GM23338 (cell line): ENCODE measurements around the gene PRKCH. TPM values are rescaled to one million over a fixed set of nuclear protein-coding genes. Genes with fewer than 3 reads are reported as not detected.

ENCODE experiments used
- ATAC-seq: fragments of 200-7000 bp; cut with Tn5 transposase; 3 replicates; pipeline ENCODE4 v1.9.1; 2020
- DNase-seq: peaks from one replicate; pipeline ENCODE4 v3.0.0-alpha.2; 2015; ENCODE audit warnings: low spot score
- H2AFZ ChIP-seq: fragments of 200-600 bp; sonication (generic); 2 replicates; pipeline ENCODE4 v1.8.0; 2016; ENCODE audit warnings: antibody characterized with exemption, mild to moderate bottlenecking, moderate library complexity
- H3F3A ChIP-seq: fragments of 200-600 bp; sonication (generic); replicated peaks from 2 replicates; pipeline ENCODE4 v1.8.0; 2017; ENCODE audit warnings: antibody characterized with exemption, mixed run types, low read depth
- H3K27ac ChIP-seq: fragments of 200-600 bp; sonication (generic); 2 replicates; pipeline ENCODE4 v1.6.1; 2016; ENCODE audit warnings: low read depth
- H3K27me3 ChIP-seq: fragments of 200-600 bp; sonication (generic); 2 replicates; pipeline ENCODE4 v1.8.0; 2016; ENCODE audit warnings: mild to moderate bottlenecking, mixed run types, moderate library complexity; ENCODE audit not compliant: insufficient read depth
- H3K36me3 ChIP-seq: fragments of 200-600 bp; sonication (generic); 2 replicates; pipeline ENCODE4 v1.8.0; 2016; ENCODE audit warnings: mild to moderate bottlenecking; ENCODE audit not compliant: insufficient read depth
- H3K4me1 ChIP-seq: fragments of 200-600 bp; sonication (generic); 2 replicates; pipeline ENCODE4 v1.8.0; 2016; ENCODE audit warnings: mild to moderate bottlenecking, moderate library complexity; ENCODE audit not compliant: insufficient read depth
- H3K4me2 ChIP-seq: fragments of 200-600 bp; sonication (generic); 2 replicates; pipeline ENCODE4 v1.7.1; 2017; ENCODE audit warnings: mixed run types
- H3K4me3 ChIP-seq: fragments of 200-600 bp; sonication (generic); 2 replicates; pipeline ENCODE4 v1.6.1; 2016; ENCODE audit warnings: mixed run types
- H3K79me2 ChIP-seq: fragments of 200-600 bp; sonication (generic); replicated peaks from 2 replicates; pipeline ENCODE4 v1.8.0; 2017; ENCODE audit warnings: mild to moderate bottlenecking; ENCODE audit not compliant: insufficient read depth
- H3K9me2 ChIP-seq: fragments of 200-600 bp; sonication (generic); 2 replicates; pipeline ENCODE4 v1.8.0; 2017; ENCODE audit not compliant: insufficient read depth
- H4K20me1 ChIP-seq: fragments of 200-600 bp; sonication (generic); replicated peaks from 2 replicates; pipeline ENCODE4 v1.8.0; 2017; ENCODE audit warnings: mild to moderate bottlenecking; ENCODE audit not compliant: insufficient read depth
- H3K27ac Mint-ChIP-seq: 2 replicates; pipeline ENCODE4 v1.8.0; 2020; ENCODE audit warnings: inconsistent platforms, mild to moderate bottlenecking, moderate library complexity, mixed read lengths
- H3K27me3 Mint-ChIP-seq: 3 replicates; pipeline ENCODE4 v1.8.0; 2022; ENCODE audit warnings: low read depth, mild to moderate bottlenecking, moderate library complexity, mixed read lengths, inconsistent platforms; ENCODE audit not compliant: insufficient read depth, poor library complexity
- H3K36me3 Mint-ChIP-seq: 3 replicates; pipeline ENCODE4 v1.8.0; 2021; ENCODE audit warnings: low read depth, mild to moderate bottlenecking, inconsistent platforms, moderate library complexity, mixed read lengths
- H3K4me1 Mint-ChIP-seq: 3 replicates; pipeline ENCODE4 v1.8.0; 2020; ENCODE audit warnings: mild to moderate bottlenecking, inconsistent platforms, mixed read lengths
- H3K4me3 Mint-ChIP-seq: 3 replicates; pipeline ENCODE4 v1.8.0; 2021; ENCODE audit warnings: moderate library complexity, mild to moderate bottlenecking, inconsistent platforms, mixed read lengths
- H3K9me3 Mint-ChIP-seq: 3 replicates; pipeline ENCODE4 v1.8.0; 2020; ENCODE audit warnings: moderate library complexity, mild to moderate bottlenecking, inconsistent platforms, mixed read lengths
- CREB1 ChIP-seq: fragments of 250-450 bp; sonication (Bioruptor Pico); IDR thresholded peaks from 2 replicates; pipeline ENCODE4 v1.5.0; 2020; ENCODE audit warnings: low read depth, mild to moderate bottlenecking, moderate library complexity
- EZH2 ChIP-seq: fragments of 200-600 bp; sonication (generic); IDR thresholded peaks from one replicate; pipeline ENCODE4 v1.8.0; 2017; ENCODE audit warnings: antibody characterized with exemption, mild to moderate bottlenecking, low read depth; ENCODE audit not compliant: unreplicated experiment
- EZH2phosphoT487 ChIP-seq: fragments of 200-600 bp; sonication (generic); IDR thresholded peaks from one replicate; pipeline ENCODE4 v1.8.1; 2018; ENCODE audit warnings: antibody characterized with exemption; ENCODE audit not compliant: unreplicated experiment
- JUNB ChIP-seq: IDR thresholded peaks from one replicate; pipeline ENCODE4 v1.6.1; 2016; ENCODE audit warnings: antibody characterized with exemption; ENCODE audit not compliant: unreplicated experiment
- NANOG ChIP-seq: IDR thresholded peaks from 2 replicates; pipeline ENCODE4 v1.6.1; 2016; ENCODE audit warnings: antibody characterized with exemption, borderline replicate concordance
- POLR2AphosphoS5 ChIP-seq: IDR thresholded peaks from 2 replicates; pipeline ENCODE4 v1.6.1; 2016; ENCODE audit warnings: antibody characterized with exemption, low read depth
- STAT1 ChIP-seq: IDR thresholded peaks from one replicate; pipeline ENCODE4 v1.6.1; 2016; ENCODE audit warnings: antibody characterized with exemption; ENCODE audit not compliant: unreplicated experiment
- ZNF114 ChIP-seq: fragments of 250-450 bp; sonication (Bioruptor Pico); IDR thresholded peaks from 2 replicates; pipeline ENCODE4 v1.5.0; 2020; ENCODE audit warnings: mild to moderate bottlenecking, moderate library complexity
- ZNF331 ChIP-seq: fragments of 250-450 bp; sonication (Bioruptor Pico); IDR thresholded peaks from 2 replicates; pipeline ENCODE4 v1.5.0; 2020; ENCODE audit warnings: low read depth, mild to moderate bottlenecking, moderate library complexity
- polyA plus RNA-seq: library from polyadenylated mRNA; unstranded; fragments of >200 nt; fragmentation: Nextera tagmentation; extraction: Ambion mirVana; gene quantifications from 2 replicates; pipeline ENCODE4 v1.2.1, GENCODE V29; 2016
- total RNA-seq: library from RNA; depleted of rRNA; stranded (reverse); fragments of >200 nt; shearing (Covaris generic); gene quantifications from 2 replicates; pipeline ENCODE4 v1.2.3, GENCODE V29; 2014
- TF ChIP-seq, protein P1 (sequence below), 2 experiments: fragments of 200-600 bp in 1 of 2; sonication (generic) in 1 of 2; conservative IDR thresholded peaks; 2 replicates each; pipeline versions ENCODE4 v1.5.1 to v1.6.1; 2016 to 2017; ENCODE audit warnings: antibody characterized with exemption in 2 of 2, low read depth in 2 of 2, mild to moderate bottlenecking in 2 of 2, moderate library complexity in 1 of 2
- TF ChIP-seq, protein P2 (sequence below): IDR thresholded peaks from 2 replicates; pipeline ENCODE4 v1.6.1; 2016; ENCODE audit warnings: antibody characterized with exemption
- TF ChIP-seq, protein P3 (sequence below): IDR thresholded peaks from one replicate; pipeline ENCODE4 v1.6.1; 2018; ENCODE audit warnings: antibody characterized with exemption; ENCODE audit not compliant: unreplicated experiment
- TF ChIP-seq, protein P4 (sequence below): fragments of 250-450 bp; sonication (Bioruptor Pico); IDR thresholded peaks from 2 replicates; pipeline ENCODE4 v1.5.0; 2020; ENCODE audit warnings: mild to moderate bottlenecking, moderate library complexity

PRKCH gene
- total and polyA plus RNA-seq, 2 experiments from 2014 or later: 5.4 to 10.1 TPM

DNA sequence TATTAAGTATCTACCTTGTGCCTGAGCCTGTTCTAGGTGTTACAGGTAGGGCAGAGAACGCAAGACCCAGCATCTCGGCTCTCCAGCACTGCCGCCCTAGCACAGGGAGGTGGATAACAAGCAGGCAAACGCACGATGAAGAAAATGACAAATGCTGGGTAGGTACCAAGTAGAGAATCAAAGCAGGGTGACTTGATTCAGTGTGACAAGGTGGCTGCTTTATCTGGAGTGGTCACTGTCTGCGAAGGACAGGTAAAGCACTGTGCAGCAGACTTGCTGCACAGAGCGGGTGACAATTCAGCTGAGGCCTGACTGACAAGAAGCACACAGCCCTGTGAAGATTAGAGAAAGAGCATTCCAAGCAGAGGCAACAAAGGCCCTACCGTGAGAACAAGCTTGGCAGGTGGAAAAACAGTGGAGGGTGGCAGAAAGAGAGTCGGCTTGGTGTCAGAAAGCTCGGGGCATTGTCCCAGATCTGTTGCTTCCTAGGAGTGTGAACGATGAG, 12.9 kb downstream of the PRKCH start (continued):
- TF ChIP-seq CREB1 (CRISPR knock-in tag): no peak
- TF ChIP-seq EZH2phosphoT487: no peak

DNA sequence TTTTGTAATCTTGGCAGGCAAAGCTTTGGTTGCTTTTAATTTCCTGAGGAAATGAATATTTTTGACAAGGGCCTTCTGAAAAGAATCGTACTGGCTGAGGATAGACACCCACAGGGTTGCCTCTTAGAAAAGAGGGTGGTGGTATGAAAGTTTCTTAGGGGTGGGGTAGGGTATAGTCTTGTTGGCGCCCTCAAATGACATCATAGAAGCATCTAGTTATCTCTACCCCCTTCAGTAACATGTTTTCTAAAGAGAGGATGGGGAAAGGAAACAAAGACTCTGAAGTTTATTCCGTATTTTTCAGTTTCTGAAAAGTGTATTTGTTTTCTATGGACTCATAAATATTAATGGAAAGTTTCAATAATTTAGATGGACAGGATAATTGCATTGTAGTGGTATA, 13.7 kb downstream of the PRKCH start:
- Histone ChIP-seq H2AFZ (no peak overlapping the region), H3F3A (no peaks in the 10 kb centered on the region), H3K4me3 (no peak overlapping the region), H3K27me3 (no peaks in the 10 kb centered on the region), H3K9me2 (0 out of 2 replicates have a peak, but pooled peaks cover 4% of the 10 kb centered on the region), H3K27ac (no peak overlapping the region), H3K79me2 (no peaks in the 10 kb centered on the region), H4K20me1 (no peaks in the 10 kb centered on the region), H3K4me2 (no peak overlapping the region), H3K4me1 (no peaks in the 10 kb centered on the region), H3K36me3 (no peaks in the 10 kb centered on the region)
- H3K27ac Mint-ChIP-seq: no peak overlapping the region
- TF ChIP-seq NANOG (no peak), CREB1 (CRISPR knock-in tag) (no peak), JUNB (no peak), EZH2phosphoT487 (no peak), STAT1 (no peak), ZNF331 (CRISPR knock-in tag) (no peak), EZH2 (no peak), POLR2AphosphoS5 (no peak), ZNF114 (CRISPR knock-in tag) (no peak)
- TF ChIP-seq, protein P1, sequence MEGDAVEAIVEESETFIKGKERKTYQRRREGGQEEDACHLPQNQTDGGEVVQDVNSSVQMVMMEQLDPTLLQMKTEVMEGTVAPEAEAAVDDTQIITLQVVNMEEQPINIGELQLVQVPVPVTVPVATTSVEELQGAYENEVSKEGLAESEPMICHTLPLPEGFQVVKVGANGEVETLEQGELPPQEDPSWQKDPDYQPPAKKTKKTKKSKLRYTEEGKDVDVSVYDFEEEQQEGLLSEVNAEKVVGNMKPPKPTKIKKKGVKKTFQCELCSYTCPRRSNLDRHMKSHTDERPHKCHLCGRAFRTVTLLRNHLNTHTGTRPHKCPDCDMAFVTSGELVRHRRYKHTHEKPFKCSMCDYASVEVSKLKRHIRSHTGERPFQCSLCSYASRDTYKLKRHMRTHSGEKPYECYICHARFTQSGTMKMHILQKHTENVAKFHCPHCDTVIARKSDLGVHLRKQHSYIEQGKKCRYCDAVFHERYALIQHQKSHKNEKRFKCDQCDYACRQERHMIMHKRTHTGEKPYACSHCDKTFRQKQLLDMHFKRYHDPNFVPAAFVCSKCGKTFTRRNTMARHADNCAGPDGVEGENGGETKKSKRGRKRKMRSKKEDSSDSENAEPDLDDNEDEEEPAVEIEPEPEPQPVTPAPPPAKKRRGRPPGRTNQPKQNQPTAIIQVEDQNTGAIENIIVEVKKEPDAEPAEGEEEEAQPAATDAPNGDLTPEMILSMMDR (conservative IDR thresholded peaks at IDR 0.05; ENCODE audit: low read depth in 2 of 2): no peak
- TF ChIP-seq, protein P2, sequence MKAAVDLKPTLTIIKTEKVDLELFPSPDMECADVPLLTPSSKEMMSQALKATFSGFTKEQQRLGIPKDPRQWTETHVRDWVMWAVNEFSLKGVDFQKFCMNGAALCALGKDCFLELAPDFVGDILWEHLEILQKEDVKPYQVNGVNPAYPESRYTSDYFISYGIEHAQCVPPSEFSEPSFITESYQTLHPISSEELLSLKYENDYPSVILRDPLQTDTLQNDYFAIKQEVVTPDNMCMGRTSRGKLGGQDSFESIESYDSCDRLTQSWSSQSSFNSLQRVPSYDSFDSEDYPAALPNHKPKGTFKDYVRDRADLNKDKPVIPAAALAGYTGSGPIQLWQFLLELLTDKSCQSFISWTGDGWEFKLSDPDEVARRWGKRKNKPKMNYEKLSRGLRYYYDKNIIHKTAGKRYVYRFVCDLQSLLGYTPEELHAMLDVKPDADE: no peak
- TF ChIP-seq, protein P3, sequence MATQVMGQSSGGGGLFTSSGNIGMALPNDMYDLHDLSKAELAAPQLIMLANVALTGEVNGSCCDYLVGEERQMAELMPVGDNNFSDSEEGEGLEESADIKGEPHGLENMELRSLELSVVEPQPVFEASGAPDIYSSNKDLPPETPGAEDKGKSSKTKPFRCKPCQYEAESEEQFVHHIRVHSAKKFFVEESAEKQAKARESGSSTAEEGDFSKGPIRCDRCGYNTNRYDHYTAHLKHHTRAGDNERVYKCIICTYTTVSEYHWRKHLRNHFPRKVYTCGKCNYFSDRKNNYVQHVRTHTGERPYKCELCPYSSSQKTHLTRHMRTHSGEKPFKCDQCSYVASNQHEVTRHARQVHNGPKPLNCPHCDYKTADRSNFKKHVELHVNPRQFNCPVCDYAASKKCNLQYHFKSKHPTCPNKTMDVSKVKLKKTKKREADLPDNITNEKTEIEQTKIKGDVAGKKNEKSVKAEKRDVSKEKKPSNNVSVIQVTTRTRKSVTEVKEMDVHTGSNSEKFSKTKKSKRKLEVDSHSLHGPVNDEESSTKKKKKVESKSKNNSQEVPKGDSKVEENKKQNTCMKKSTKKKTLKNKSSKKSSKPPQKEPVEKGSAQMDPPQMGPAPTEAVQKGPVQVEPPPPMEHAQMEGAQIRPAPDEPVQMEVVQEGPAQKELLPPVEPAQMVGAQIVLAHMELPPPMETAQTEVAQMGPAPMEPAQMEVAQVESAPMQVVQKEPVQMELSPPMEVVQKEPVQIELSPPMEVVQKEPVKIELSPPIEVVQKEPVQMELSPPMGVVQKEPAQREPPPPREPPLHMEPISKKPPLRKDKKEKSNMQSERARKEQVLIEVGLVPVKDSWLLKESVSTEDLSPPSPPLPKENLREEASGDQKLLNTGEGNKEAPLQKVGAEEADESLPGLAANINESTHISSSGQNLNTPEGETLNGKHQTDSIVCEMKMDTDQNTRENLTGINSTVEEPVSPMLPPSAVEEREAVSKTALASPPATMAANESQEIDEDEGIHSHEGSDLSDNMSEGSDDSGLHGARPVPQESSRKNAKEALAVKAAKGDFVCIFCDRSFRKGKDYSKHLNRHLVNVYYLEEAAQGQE: no peak
- TF ChIP-seq, protein P4, sequence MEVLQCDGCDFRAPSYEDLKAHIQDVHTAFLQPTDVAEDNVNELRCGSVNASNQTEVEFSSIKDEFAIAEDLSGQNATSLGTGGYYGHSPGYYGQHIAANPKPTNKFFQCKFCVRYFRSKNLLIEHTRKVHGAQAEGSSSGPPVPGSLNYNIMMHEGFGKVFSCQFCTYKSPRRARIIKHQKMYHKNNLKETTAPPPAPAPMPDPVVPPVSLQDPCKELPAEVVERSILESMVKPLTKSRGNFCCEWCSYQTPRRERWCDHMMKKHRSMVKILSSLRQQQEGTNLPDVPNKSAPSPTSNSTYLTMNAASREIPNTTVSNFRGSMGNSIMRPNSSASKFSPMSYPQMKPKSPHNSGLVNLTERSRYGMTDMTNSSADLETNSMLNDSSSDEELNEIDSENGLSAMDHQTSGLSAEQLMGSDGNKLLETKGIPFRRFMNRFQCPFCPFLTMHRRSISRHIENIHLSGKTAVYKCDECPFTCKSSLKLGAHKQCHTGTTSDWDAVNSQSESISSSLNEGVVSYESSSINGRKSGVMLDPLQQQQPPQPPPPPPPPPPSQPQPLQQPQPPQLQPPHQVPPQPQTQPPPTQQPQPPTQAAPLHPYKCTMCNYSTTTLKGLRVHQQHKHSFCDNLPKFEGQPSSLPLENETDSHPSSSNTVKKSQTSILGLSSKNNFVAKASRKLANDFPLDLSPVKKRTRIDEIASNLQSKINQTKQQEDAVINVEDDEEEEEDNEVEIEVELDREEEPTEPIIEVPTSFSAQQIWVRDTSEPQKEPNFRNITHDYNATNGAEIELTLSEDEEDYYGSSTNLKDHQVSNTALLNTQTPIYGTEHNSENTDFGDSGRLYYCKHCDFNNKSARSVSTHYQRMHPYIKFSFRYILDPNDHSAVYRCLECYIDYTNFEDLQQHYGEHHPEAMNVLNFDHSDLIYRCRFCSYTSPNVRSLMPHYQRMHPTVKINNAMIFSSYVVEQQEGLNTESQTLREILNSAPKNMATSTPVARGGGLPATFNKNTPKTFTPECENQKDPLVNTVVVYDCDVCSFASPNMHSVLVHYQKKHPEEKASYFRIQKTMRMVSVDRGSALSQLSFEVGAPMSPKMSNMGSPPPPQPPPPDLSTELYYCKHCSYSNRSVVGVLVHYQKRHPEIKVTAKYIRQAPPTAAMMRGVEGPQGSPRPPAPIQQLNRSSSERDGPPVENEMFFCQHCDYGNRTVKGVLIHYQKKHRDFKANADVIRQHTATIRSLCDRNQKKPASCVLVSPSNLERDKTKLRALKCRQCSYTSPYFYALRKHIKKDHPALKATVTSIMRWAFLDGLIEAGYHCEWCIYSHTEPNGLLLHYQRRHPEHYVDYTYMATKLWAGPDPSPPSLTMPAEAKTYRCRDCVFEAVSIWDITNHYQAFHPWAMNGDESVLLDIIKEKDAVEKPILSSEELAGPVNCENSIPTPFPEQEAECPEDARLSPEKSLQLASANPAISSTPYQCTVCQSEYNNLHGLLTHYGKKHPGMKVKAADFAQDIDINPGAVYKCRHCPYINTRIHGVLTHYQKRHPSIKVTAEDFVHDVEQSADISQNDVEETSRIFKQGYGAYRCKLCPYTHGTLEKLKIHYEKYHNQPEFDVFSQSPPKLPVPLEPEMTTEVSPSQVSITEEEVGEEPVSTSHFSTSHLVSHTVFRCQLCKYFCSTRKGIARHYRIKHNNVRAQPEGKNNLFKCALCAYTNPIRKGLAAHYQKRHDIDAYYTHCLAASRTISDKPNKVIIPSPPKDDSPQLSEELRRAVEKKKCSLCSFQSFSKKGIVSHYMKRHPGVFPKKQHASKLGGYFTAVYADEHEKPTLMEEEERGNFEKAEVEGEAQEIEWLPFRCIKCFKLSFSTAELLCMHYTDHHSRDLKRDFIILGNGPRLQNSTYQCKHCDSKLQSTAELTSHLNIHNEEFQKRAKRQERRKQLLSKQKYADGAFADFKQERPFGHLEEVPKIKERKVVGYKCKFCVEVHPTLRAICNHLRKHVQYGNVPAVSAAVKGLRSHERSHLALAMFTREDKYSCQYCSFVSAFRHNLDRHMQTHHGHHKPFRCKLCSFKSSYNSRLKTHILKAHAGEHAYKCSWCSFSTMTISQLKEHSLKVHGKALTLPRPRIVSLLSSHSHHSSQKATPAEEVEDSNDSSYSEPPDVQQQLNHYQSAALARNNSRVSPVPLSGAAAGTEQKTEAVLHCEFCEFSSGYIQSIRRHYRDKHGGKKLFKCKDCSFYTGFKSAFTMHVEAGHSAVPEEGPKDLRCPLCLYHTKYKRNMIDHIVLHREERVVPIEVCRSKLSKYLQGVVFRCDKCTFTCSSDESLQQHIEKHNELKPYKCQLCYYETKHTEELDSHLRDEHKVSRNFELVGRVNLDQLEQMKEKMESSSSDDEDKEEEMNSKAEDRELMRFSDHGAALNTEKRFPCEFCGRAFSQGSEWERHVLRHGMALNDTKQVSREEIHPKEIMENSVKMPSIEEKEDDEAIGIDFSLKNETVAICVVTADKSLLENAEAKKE: no peak
- DNase-seq (no peak), ATAC-seq (no peak)
- no peak overlapping the region for H3K4me3 Mint-ChIP-seq
- H3K4me1 Mint-ChIP-seq: peaks cover 10% of the 10 kb centered on the region
- no peaks in the 10 kb centered on the region for H3K27me3 Mint-ChIP-seq
- H3K36me3 Mint-ChIP-seq: no peaks in the 10 kb centered on the region
- no peaks in the 10 kb centered on the region for H3K9me3 Mint-ChIP-seq
